ENCODE results near the gene TMC7. TPM values are rescaled to one million over a fixed set of nuclear protein-coding genes. Genes with fewer than 3 reads are reported as not detected.
A peak's percentile ranks its signal among the peaks of the same experiment; 100 is the strongest.

The TMC7 gene
- total and polyA plus RNA-seq, 2 of the 8 experiments (the other 6 are each of a cell fraction or from before 2014, with no cell fraction given), result 2.3 to 2.6 TPM

- WGBS, 2 experiments (ENCODE audit: extremely low coverage in 1 of 2, insufficient coverage in 1 of 2, insufficient read length in 1 of 2, insufficient replicate concordance in 2 of 2, low coverage in 1 of 2, low lambda C conversion rate in 2 of 2, missing lambda C conversion rate in 1 of 2), result 21% methylated on average over 52 of the region's 52 CpGs; no CpG with 5 or more reads in 1 of the 2 experiments
- no peak overlapping the region for H3K9ac ChIP-seq (replicated peaks in 1 of 4; ENCODE audit: extremely low read depth in 1 of 4, low read depth in 3 of 4, low read length in 3 of 4)
- CTCF ChIA-PET (ENCODE audit: partially characterized antibody), result interaction anchor here (0.6 to 4.2 kb wide), 41 partner anchors 8 to 1947 kb away, joined by 3 to 42 read pairs (median 4); partner anchors contain the start of gene ITPRIPL2
- TF ChIP-seq JUN (IDR thresholded peaks at IDR 0.05; ENCODE audit: low read depth, low read length), result no peak
- no peak for TF ChIP-seq TAF7 (optimal IDR thresholded peaks at IDR 0.05; ENCODE audit: borderline replicate concordance, low read depth, low read length)
- no peak for TF ChIP-seq TCF12 (IDR thresholded peaks at IDR 0.05; ENCODE audit: low read depth, low read length)
- TF ChIP-seq KDM1A (IDR thresholded peaks at IDR 0.05; ENCODE audit: borderline replicate concordance, low read length), result no peak
- no peak for TF ChIP-seq NRF1 (IDR thresholded peaks at IDR 0.05; ENCODE audit: low read depth, low read length)
- no peak for TF ChIP-seq GTF2F1 (IDR thresholded peaks at IDR 0.05; ENCODE audit: borderline replicate concordance, low read depth, low read length)
- TF ChIP-seq EZH2 (IDR thresholded peaks at IDR 0.05; ENCODE audit: low read depth, low read length, severe bottlenecking), result no peak
- TF ChIP-seq MAFK (IDR thresholded peaks at IDR 0.05; ENCODE audit: low read depth, low read length), result no peak
- no peak for TF ChIP-seq SAP30 (IDR thresholded peaks at IDR 0.05; ENCODE audit: insufficient read depth, insufficient replicate concordance, low read length)
- no peak for TF ChIP-seq BCL11A (IDR thresholded peaks at IDR 0.05; ENCODE audit: low read depth in 2 of 2, low read length in 2 of 2)
- TF ChIP-seq FOSL1 (IDR thresholded peaks at IDR 0.05; ENCODE audit: insufficient read depth, low read depth, low read length), result no peak
Measured at GRCh38 chr16:19086322-19087199, 102.8 kb downstream of the TMC7 start.

More at GRCh38 chr16:19086322-19087199, 102.8 kb downstream of the TMC7 start:
- peaks cover 0 to 10% (median 7%) of the 10 kb centered on the region in 4 experiments; a peak in 5 of 7 replicates for H3K27me3 ChIP-seq (replicated peaks in 1 of 4; ENCODE audit: control insufficient read depth in 3 of 4, extremely low read depth in 1 of 4, insufficient read depth in 3 of 4, low read length in 3 of 4)
- FAIRE-seq, result no peak
- H3K14ac ChIP-seq (ENCODE audit: insufficient read length), result no peak overlapping the region
- no peak overlapping the region for H3K27ac ChIP-seq (ENCODE audit: low read depth, low read length)
- H4K8ac ChIP-seq (ENCODE audit: extremely low read depth, insufficient read depth, low read length), result peak overlapping the region; percentile 87; the same call in 1 of the 2 replicates
- no peaks in the 10 kb centered on the region; a peak in 3 of 8 replicates for H3K36me3 ChIP-seq (ENCODE audit: control insufficient read depth in 2 of 4, insufficient read depth in 4 of 4, low read length in 3 of 4)
- H2AK5ac ChIP-seq (ENCODE audit: low read depth, low read length), result no peak overlapping the region
- no peak overlapping the region for H2BK5ac ChIP-seq (ENCODE audit: low read depth, low read length)
- H2BK15ac ChIP-seq (ENCODE audit: low read length), result no peak overlapping the region
- no peak overlapping the region for H3K4ac ChIP-seq (replicated peaks; ENCODE audit: insufficient read length, low read depth, low read length)
- H3K23ac ChIP-seq (ENCODE audit: insufficient read length), result no peak overlapping the region
- H2AFZ ChIP-seq (ENCODE audit: low read length), result peak overlapping the region; percentile 95
- peak overlapping the region; percentile 8 to 81; a peak in 3 of 4 replicates for H3K4me2 ChIP-seq (ENCODE audit: insufficient read depth in 1 of 2, low read depth in 2 of 2, low read length in 2 of 2)
- H4K91ac ChIP-seq (replicated peaks; ENCODE audit: insufficient read length, low read length), result peak overlapping the region; percentile 65
- POLR2A ChIA-PET (ENCODE audit: partially characterized antibody), result interaction anchor here (0.8 to 2.1 kb wide), 3 partner anchors 8 to 12 kb away, joined by 3 to 5 read pairs (median 3); no protein-coding TSS in a partner anchor
- H4K5ac ChIP-seq (ENCODE audit: insufficient read length, low read depth, low read length), result no peak overlapping the region
- no peaks in the 10 kb centered on the region for H3K9me3 ChIP-seq (ENCODE audit: insufficient read depth in 2 of 2, low read depth in 1 of 2, low read length in 1 of 2)
- H3K79me2 ChIP-seq (ENCODE audit: control insufficient read depth in 1 of 2, insufficient read depth in 2 of 2, low read length in 2 of 2), result no peaks in the 10 kb centered on the region
- DNase-seq (ENCODE audit: low read depth in 1 of 2, low spot score in 2 of 2), result peak; percentile 58 to 96
- H3K79me1 ChIP-seq (ENCODE audit: low read depth, low read length), result no peaks in the 10 kb centered on the region
- H2BK20ac ChIP-seq (ENCODE audit: low read length), result no peak overlapping the region
- peak overlapping the region; percentile 68 for H3K18ac ChIP-seq (ENCODE audit: extremely low read depth, low read length)
- no peaks in the 10 kb centered on the region; the same call in 1 of the 2 replicates for H3K23me2 ChIP-seq (ENCODE audit: low read depth, low read length)
- no peaks in the 10 kb centered on the region; a peak in 1 of 7 replicates for H3K4me1 ChIP-seq (replicated peaks in 1 of 4; ENCODE audit: control insufficient read depth in 3 of 4, insufficient read depth in 4 of 4, low read length in 3 of 4)
- H2BK12ac ChIP-seq (ENCODE audit: low read depth, low read length), result no peak overlapping the region
- no peak overlapping the region for H2BK120ac ChIP-seq (replicated peaks; ENCODE audit: low read depth, low read length)
- H3K56ac ChIP-seq (replicated peaks; ENCODE audit: insufficient read length, low read depth, low read length), result no peak overlapping the region
- peak overlapping the region in 3 of 4 experiments; percentile 28 to 53 (median 42); a peak in 5 of 8 replicates for H3K4me3 ChIP-seq (ENCODE audit: extremely low read depth in 1 of 4, insufficient read depth in 2 of 4, low read depth in 3 of 4, low read length in 4 of 4)
- H4K20me1 ChIP-seq (replicated peaks in 1 of 2; ENCODE audit: control insufficient read depth in 1 of 2, insufficient read depth in 2 of 2, low read length in 2 of 2), result no peaks in the 10 kb centered on the region

Measured in H1 (cell line).